Astrocyte (in vitro differentiated cells and primary cell): ENCODE results near the gene SELENOS.

Experiments
- CTCF ChIP-seq: IDR thresholded peaks from 2 replicates; pipeline ENCODE4 v1.5.1; 2011; ENCODE audit warnings: low read depth, mild to moderate bottlenecking, inconsistent platforms, low read length, moderate library complexity; ENCODE audit not compliant: insufficient read depth
- EZH2 ChIP-seq: IDR thresholded peaks from 2 replicates; pipeline ENCODE4 v1.6.1; 2012; ENCODE audit warnings: mild to moderate bottlenecking, low read length, inconsistent platforms; ENCODE audit not compliant: insufficient read depth

DNA sequence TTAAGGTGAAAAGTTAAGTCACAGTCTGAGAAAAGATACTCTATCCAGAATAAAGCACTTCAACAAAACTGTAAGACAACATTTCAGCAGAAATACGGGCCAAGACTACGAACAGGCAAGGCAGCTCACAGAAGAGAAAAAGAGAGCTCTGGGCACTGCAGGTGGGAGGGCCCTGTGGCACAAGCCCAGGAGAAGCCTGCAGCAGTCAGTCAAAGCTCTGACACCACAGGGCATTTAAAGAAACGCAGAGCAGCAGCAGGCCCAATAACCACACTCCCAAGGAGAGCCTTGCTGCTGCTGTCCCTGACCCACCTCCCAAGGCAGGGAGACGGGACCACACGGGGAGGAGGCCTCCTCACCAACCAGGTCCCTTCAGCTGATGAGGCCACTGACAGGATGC is 44.6 kb downstream of the SELENOS start:
- TF ChIP-seq CTCF (no peak), EZH2 (no peak)
